Measurements from ENCODE around the gene NAT16. TPM values are rescaled to one million over a fixed set of nuclear protein-coding genes. Genes with fewer than 3 reads are reported as not detected.
A peak's percentile ranks its signal among the peaks of the same experiment; 100 is the strongest.

The NAT16 gene
- total RNA-seq, 1 donor from 2014 or later = 0.16 TPM

GRCh38 chr7:101218236-101219125 is 38.4 kb upstream of the NAT16 start:
- peak overlapping the region; percentile 95 for H3K27ac Mint-ChIP-seq (ENCODE audit: unreplicated experiment)
- peak overlapping the region; percentile 99 for H3K4me3 Mint-ChIP-seq (ENCODE audit: unreplicated experiment)
- Histone ChIP-seq H3K36me3 (ENCODE audit: insufficient read depth, low read length) (peaks cover 6% of the 10 kb centered on the region), H3K4me3 (ENCODE audit: insufficient read depth, low read depth, low read length) (peak overlapping the region; percentile 87), H4K20me1 (ENCODE audit: insufficient read depth, low read length) (peaks cover 54% of the 10 kb centered on the region), H3K27me3 (ENCODE audit: insufficient read depth, low read length) (no peaks in the 10 kb centered on the region), H3K9me3 (ENCODE audit: insufficient read depth, low read depth, low read length) (no peaks in the 10 kb centered on the region), H3K79me2 (ENCODE audit: insufficient read depth, low read length) (peaks cover 73% of the 10 kb centered on the region), H3K9ac (ENCODE audit: low read length) (peak overlapping the region; percentile 84), H3K27ac (ENCODE audit: low read depth, low read length) (peak overlapping the region; percentile 51), H3K4me2 (ENCODE audit: low read length) (peak overlapping the region; percentile 85), H2AFZ (ENCODE audit: low read depth, low read length) (peak overlapping the region; percentile 76), H3K4me1 (ENCODE audit: insufficient read depth, low read length) (peaks cover 19% of the 10 kb centered on the region)
- no peak for DNase-seq (ENCODE audit: low read depth)
- peaks cover 16% of the 10 kb centered on the region for H3K36me3 Mint-ChIP-seq (ENCODE audit: low read depth, unreplicated experiment)
- peaks cover 16% of the 10 kb centered on the region for H3K4me1 Mint-ChIP-seq (ENCODE audit: low read depth, unreplicated experiment)
- FAIRE-seq = no peak
- no peaks in the 10 kb centered on the region for H3K27me3 Mint-ChIP-seq (ENCODE audit: low read depth, unreplicated experiment)
- H3K9me3 Mint-ChIP-seq (ENCODE audit: unreplicated experiment) = no peaks in the 10 kb centered on the region
- no peak for TF ChIP-seq CTCF (IDR thresholded peaks at IDR 0.05; ENCODE audit: insufficient read depth, low read depth, low read length)
- TF ChIP-seq EZH2 (IDR thresholded peaks at IDR 0.05; ENCODE audit: insufficient read depth, low read length) = no peak

- H3K9ac ChIP-seq (ENCODE audit: low read length) = peak within 1 kb of the TSS; percentile 84
- no peaks in the 10 kb centered on the region for H3K9me3 ChIP-seq (ENCODE audit: insufficient read depth, low read depth, low read length)
- H3K27ac Mint-ChIP-seq (ENCODE audit: unreplicated experiment) = peak within 1 kb of the TSS; percentile 95
- TF ChIP-seq EZH2 (IDR thresholded peaks at IDR 0.05; ENCODE audit: insufficient read depth, low read length) = no peak
- TF ChIP-seq CTCF (IDR thresholded peaks at IDR 0.05; ENCODE audit: insufficient read depth, low read depth, low read length) = no peak
- H3K27me3 ChIP-seq (ENCODE audit: insufficient read depth, low read length) = no peaks in the 10 kb centered on the region
- peaks cover 46% of the 10 kb centered on the region for H4K20me1 ChIP-seq (ENCODE audit: insufficient read depth, low read length)
- H3K36me3 Mint-ChIP-seq (ENCODE audit: low read depth, unreplicated experiment) = peaks cover 10% of the 10 kb centered on the region
- H3K4me3 Mint-ChIP-seq (ENCODE audit: unreplicated experiment) = peak within 1 kb of the TSS; percentile 99
- peaks cover 16% of the 10 kb centered on the region for H3K4me1 Mint-ChIP-seq (ENCODE audit: low read depth, unreplicated experiment)
- H3K9me3 Mint-ChIP-seq (ENCODE audit: unreplicated experiment) = no peaks in the 10 kb centered on the region
- H3K4me1 ChIP-seq (ENCODE audit: insufficient read depth, low read length) = peaks cover 19% of the 10 kb centered on the region
- H3K4me3 ChIP-seq (ENCODE audit: insufficient read depth, low read depth, low read length) = peak within 1 kb of the TSS; percentile 87
- H3K79me2 ChIP-seq (ENCODE audit: insufficient read depth, low read length) = peaks cover 70% of the 10 kb centered on the region
- DNase-seq (ENCODE audit: low read depth) (peak; percentile 90), FAIRE-seq (peak; percentile 76)
- peak within 1 kb of the TSS; percentile 76 for H2AFZ ChIP-seq (ENCODE audit: low read depth, low read length)
- peak within 1 kb of the TSS; percentile 85 for H3K4me2 ChIP-seq (ENCODE audit: low read length)
- H3K27me3 Mint-ChIP-seq (ENCODE audit: low read depth, unreplicated experiment) = no peaks in the 10 kb centered on the region
- peaks cover 7% of the 10 kb centered on the region for H3K36me3 ChIP-seq (ENCODE audit: insufficient read depth, low read length)
- H3K27ac ChIP-seq (ENCODE audit: low read depth, low read length) = peak within 1 kb of the TSS; percentile 86
Measured at GRCh38 chr7:101217388-101218235, 37.5 kb upstream of the NAT16 start, which contains the start of the genes PLOD3 and ZNHIT1. PLOD3 (minus strand) TSS chr7:101217581; CDS start chr7:101217274, 307 bp downstream. ZNHIT1 (plus strand) TSS chr7:101218165; CDS start chr7:101218196, 31 bp downstream.

All from astrocyte (in vitro differentiated cells and primary cell).